ENCODE results near the gene TRIM44. TPM values are rescaled to one million over a fixed set of nuclear protein-coding genes. Genes with fewer than 3 reads are reported as not detected.

The TRIM44 gene
- total RNA-seq, 1 experiment from 2014 or later, result 191 TPM

DNA sequence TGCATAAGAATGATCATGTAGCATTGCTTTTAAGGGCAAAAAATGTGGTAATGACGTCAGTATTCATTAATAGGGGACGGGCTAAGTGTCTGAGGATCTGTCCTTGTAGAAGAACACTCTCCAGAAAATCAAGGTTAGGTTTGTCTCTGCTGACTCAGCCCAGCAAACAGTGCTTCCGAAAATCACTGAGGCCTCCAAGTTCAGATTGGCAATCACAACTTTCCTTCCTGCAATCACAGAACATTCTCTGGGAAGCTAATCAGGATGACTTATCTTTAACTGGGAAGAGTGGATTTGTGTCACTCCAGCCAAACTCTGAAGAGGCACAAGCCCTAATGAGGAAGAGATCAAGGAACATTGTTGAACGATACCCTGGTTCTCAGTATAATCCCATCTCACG is 158.0 kb downstream of the TRIM44 start:
- Histone ChIP-seq H3K27me3 (replicated peaks; ENCODE audit: insufficient read depth, low read depth, low read length, poor library complexity) (no peaks in the 10 kb centered on the region), H3K36me3 (ENCODE audit: insufficient read depth, low read length, poor library complexity, severe bottlenecking) (no peaks in the 10 kb centered on the region), H3K4me1 (ENCODE audit: insufficient read depth, low read length, poor library complexity, severe bottlenecking) (peaks cover 13% of the 10 kb centered on the region), H3K27ac (ENCODE audit: low read depth, low read length, poor library complexity, severe bottlenecking) (no peak overlapping the region), H3K9me3 (ENCODE audit: low read depth, low read length, poor library complexity, severe bottlenecking) (no peaks in the 10 kb centered on the region), H3K4me3 (ENCODE audit: low read depth, low read length, poor library complexity, severe bottlenecking) (no peak overlapping the region)
- intact Hi-C loops (cut with micrococcal nuclease; ENCODE audit: unreplicated experiment), result loop anchor here (5.0 kb wide), 3 partner anchors 158 to 667 kb away; partner anchors contain the start of gene TRIM44
- ChIA-PET POLR2A (ENCODE audit: low non-redundant PET) (no interaction called here), CTCF (interaction anchor here (1.1 to 2.4 kb wide), 2 partner anchors 205 to 236 kb away, joined by 3 to 22 read pairs; no protein-coding TSS in a partner anchor)
- no peak for DNase-seq (ENCODE audit: low spot score)
- BruUV-seq (replicated peaks), result no TSS peak
- TF ChIP-seq EZH2 (IDR thresholded peaks at IDR 0.05; ENCODE audit: borderline replicate concordance, low read depth, low read length, poor library complexity, severe bottlenecking), result no peak
- TF ChIP-seq, protein P1, sequence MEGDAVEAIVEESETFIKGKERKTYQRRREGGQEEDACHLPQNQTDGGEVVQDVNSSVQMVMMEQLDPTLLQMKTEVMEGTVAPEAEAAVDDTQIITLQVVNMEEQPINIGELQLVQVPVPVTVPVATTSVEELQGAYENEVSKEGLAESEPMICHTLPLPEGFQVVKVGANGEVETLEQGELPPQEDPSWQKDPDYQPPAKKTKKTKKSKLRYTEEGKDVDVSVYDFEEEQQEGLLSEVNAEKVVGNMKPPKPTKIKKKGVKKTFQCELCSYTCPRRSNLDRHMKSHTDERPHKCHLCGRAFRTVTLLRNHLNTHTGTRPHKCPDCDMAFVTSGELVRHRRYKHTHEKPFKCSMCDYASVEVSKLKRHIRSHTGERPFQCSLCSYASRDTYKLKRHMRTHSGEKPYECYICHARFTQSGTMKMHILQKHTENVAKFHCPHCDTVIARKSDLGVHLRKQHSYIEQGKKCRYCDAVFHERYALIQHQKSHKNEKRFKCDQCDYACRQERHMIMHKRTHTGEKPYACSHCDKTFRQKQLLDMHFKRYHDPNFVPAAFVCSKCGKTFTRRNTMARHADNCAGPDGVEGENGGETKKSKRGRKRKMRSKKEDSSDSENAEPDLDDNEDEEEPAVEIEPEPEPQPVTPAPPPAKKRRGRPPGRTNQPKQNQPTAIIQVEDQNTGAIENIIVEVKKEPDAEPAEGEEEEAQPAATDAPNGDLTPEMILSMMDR (conservative IDR thresholded peaks at IDR 0.05; ENCODE audit: low read depth, low read length), result no peak

DNA sequence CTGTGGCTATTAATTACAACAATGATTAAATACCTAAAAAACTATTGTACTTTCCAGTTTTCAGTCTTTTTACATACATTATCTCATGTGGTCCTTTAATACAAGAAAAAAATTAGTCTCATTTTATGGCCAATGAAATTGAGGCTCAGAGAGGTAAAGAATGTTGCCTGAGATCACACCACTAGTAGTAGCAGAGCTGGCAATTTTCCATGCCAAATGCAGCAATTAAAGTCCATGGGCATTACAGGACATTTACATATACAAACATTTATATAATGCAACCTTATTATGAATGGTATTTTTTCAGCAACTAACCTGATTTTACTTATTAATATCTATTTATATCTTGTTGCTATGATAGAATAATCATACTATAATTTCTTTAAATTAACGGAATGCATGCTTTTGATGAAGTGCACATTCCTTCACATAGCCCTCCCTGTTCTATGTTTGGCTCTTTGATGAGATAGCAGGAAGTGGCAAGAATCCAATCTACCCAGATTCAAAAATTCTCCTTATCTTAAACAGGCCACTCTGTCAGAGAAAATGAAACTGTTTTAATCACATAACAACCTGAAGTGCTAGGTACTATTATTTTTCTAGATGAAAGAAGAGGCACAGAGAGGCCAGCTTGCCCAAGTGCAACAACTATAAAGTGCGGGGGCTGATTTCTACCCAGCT is 160.4 kb downstream of the TRIM44 start:
- POLR2A ChIA-PET (ENCODE audit: low non-redundant PET), result interaction anchor here (0.7 kb wide), 1 partner anchor 121 kb away, joined by 3 read pairs; the partner anchor contains the start of gene LDLRAD3
- TF ChIP-seq, protein P1 (conservative IDR thresholded peaks at IDR 0.05; ENCODE audit: low read depth, low read length), result no peak
- TF ChIP-seq EZH2 (IDR thresholded peaks at IDR 0.05; ENCODE audit: borderline replicate concordance, low read depth, low read length, poor library complexity, severe bottlenecking), result no peak
- Histone ChIP-seq H3K36me3 (ENCODE audit: insufficient read depth, low read length, poor library complexity, severe bottlenecking) (no peaks in the 10 kb centered on the region), H3K27me3 (replicated peaks; ENCODE audit: insufficient read depth, low read depth, low read length, poor library complexity) (no peaks in the 10 kb centered on the region), H3K9me3 (ENCODE audit: low read depth, low read length, poor library complexity, severe bottlenecking) (no peaks in the 10 kb centered on the region), H3K27ac (ENCODE audit: low read depth, low read length, poor library complexity, severe bottlenecking) (no peak overlapping the region), H3K4me1 (ENCODE audit: insufficient read depth, low read length, poor library complexity, severe bottlenecking) (peaks cover 13% of the 10 kb centered on the region), H3K4me3 (ENCODE audit: low read depth, low read length, poor library complexity, severe bottlenecking) (no peak overlapping the region)
- peak; percentile 59 for DNase-seq (ENCODE audit: low spot score)
- CTCF ChIA-PET, result interaction anchor here (0.5 to 3.2 kb wide), 48 partner anchors 10 to 780 kb away, joined by 3 to 68 read pairs (median 7); partner anchors contain the start of genes FJX1 and LDLRAD3
- intact Hi-C loops (cut with micrococcal nuclease; ENCODE audit: unreplicated experiment), result loop anchor here (1.0 to 5.0 kb wide), 7 partner anchors 161 to 664 kb away; partner anchors contain the start of gene TRIM44
- no TSS peak for BruUV-seq (replicated peaks)

DNA sequence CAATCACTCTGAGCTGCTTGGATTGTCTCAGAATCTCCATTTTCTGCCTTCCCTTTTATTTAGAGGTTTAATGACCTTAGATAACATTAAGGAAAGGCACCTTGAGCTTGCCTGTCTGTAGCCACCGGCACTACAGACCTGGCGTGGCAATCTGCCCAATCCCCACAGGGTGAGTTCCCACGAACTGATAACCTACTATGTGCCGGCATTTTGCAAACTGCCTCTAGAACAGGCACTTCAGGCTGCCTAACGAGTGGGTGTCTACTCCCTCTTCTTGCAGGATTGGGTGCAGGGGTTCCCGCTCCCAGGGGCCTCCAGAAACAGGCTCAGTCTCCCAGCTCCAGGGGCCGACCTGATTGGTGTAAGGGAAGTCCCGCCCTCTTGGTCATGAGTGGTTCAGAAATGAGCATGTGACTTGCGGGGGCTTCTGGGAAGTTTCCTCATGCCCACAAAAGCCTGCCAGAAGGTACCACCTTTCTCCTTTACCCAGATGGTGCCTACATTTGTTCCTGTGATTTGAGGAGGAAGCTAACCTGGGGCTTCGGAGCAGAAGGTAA is 161.2 kb downstream of the TRIM44 start:
- H3K27me3 ChIP-seq (replicated peaks; ENCODE audit: insufficient read depth, low read depth, low read length, poor library complexity), result no peaks in the 10 kb centered on the region
- H3K27ac ChIP-seq (ENCODE audit: low read depth, low read length, poor library complexity, severe bottlenecking), result no peak overlapping the region
- CTCF ChIA-PET, result interaction anchor here (0.7 to 3.2 kb wide), 2 partner anchors 136 to 435 kb away, joined by 3 to 55 read pairs; no protein-coding TSS in a partner anchor
- DNase-seq (ENCODE audit: low spot score), result peak; percentile 28
- POLR2A ChIA-PET (ENCODE audit: low non-redundant PET), result no interaction called here
- no peak overlapping the region for H3K4me3 ChIP-seq (ENCODE audit: low read depth, low read length, poor library complexity, severe bottlenecking)
- BruUV-seq (replicated peaks), result no TSS peak
- intact Hi-C loops (cut with micrococcal nuclease; ENCODE audit: unreplicated experiment), result loop anchor here (2.0 to 5.0 kb wide), 4 partner anchors 162 to 663 kb away; partner anchors contain the start of gene TRIM44
- no peaks in the 10 kb centered on the region for H3K9me3 ChIP-seq (ENCODE audit: low read depth, low read length, poor library complexity, severe bottlenecking)
- TF ChIP-seq EZH2 (IDR thresholded peaks at IDR 0.05; ENCODE audit: borderline replicate concordance, low read depth, low read length, poor library complexity, severe bottlenecking), result no peak
- TF ChIP-seq, protein P1 (conservative IDR thresholded peaks at IDR 0.05; ENCODE audit: low read depth, low read length), result no peak
- H3K36me3 ChIP-seq (ENCODE audit: insufficient read depth, low read length, poor library complexity, severe bottlenecking), result no peaks in the 10 kb centered on the region
- peaks cover 13% of the 10 kb centered on the region for H3K4me1 ChIP-seq (ENCODE audit: insufficient read depth, low read length, poor library complexity, severe bottlenecking)
